Stimulated activated CD8-positive, alpha-beta memory T cell treated with anti-CD3 and anti-CD28 coated beads, Interleukin-2, amount 100 ng/mL, for 1 hour (primary cell): ENCODE measurements around the gene TMC6.
A peak's percentile ranks its signal among the peaks of the same experiment; 100 is the strongest.
"Not testable (repeated sequence)": the region's sequence is repeated elsewhere in the genome, so short reads cannot be mapped to it uniquely, and the experiment has no call there.

Experiments used
- DNase-seq, 2 donors: peaks; one replicate each; pipeline ENCODE4 v3.0.0-alpha.2; 2020; ENCODE audit warnings: low read depth in 2 of 2

Gene TMC6

GRCh38 chr17:78154903-78155811 is 26.6 kb upstream of the TMC6 start:
- DNase-seq, result no peak

GRCh38 chr17:78151514-78152008 is 23.0 kb upstream of the TMC6 start:
- DNase-seq, result no peak

- no peak for DNase-seq
Measured at GRCh38 chr17:78148286-78149016, 19.9 kb upstream of the TMC6 start.

GRCh38 chr17:78147315-78147998 is 18.9 kb upstream of the TMC6 start:
- no peak for DNase-seq

GRCh38 chr17:78146881-78147280 is 18.3 kb upstream of the TMC6 start:
- DNase-seq, result no peak

- DNase-seq, result no peak
Measured at GRCh38 chr17:78146471-78146869, 17.9 kb upstream of the TMC6 start.

GRCh38 chr17:78144736-78145641 is 16.4 kb upstream of the TMC6 start:
- DNase-seq, result no peak

GRCh38 chr17:78144147-78144719 is 15.7 kb upstream of the TMC6 start:
- no peak for DNase-seq

- no peak for DNase-seq
Measured at GRCh38 chr17:78143214-78144146, 14.9 kb upstream of the TMC6 start.

- DNase-seq, result no peak
Measured at GRCh38 chr17:78142119-78142861, 13.7 kb upstream of the TMC6 start.

GRCh38 chr17:78141437-78142118 is 13.0 kb upstream of the TMC6 start:
- DNase-seq, result no peak

GRCh38 chr17:78140169-78141051 is 11.9 kb upstream of the TMC6 start:
- peak; percentile 77 to 85 for DNase-seq

- not testable (repeated sequence) for DNase-seq
Measured at GRCh38 chr17:78139861-78140168, 11.3 kb upstream of the TMC6 start.

GRCh38 chr17:78138204-78139060 is 9.9 kb upstream of the TMC6 start:
- no peak for DNase-seq

GRCh38 chr17:78137392-78138203 is 9.0 kb upstream of the TMC6 start:
- DNase-seq, result no peak
